ENCODE results near the gene DRG2.

The DRG2 gene

GRCh38 chr17:18045691-18046350, 41.9 kb upstream of the DRG2 start:
- DNase-seq (no peak), ATAC-seq (ENCODE audit: insufficient read depth, low read depth) (no peak)
- Histone ChIP-seq H3K4me3 (ENCODE audit: low read depth in 1 of 2, low read length in 2 of 2) (no peak overlapping the region), H3K27ac (ENCODE audit: low read length) (no peak overlapping the region), H3K9ac (ENCODE audit: low read depth, low read length) (no peak overlapping the region), H3K36me3 (ENCODE audit: insufficient read depth, low read length) (peaks cover 52% of the 10 kb centered on the region), H4K20me1 (ENCODE audit: insufficient read depth, low read length) (peaks cover 12% of the 10 kb centered on the region; the same call in 1 of the 2 replicates), H3K79me2 (ENCODE audit: insufficient read depth, low read length) (peaks cover 39% of the 10 kb centered on the region), H3K4me1 (ENCODE audit: insufficient read depth, low read length) (peaks cover 20% of the 10 kb centered on the region), H3K9me3 (ENCODE audit: insufficient read depth, low read length, severe bottlenecking) (no peaks in the 10 kb centered on the region), H2AFZ (ENCODE audit: low read depth, low read length) (no peak overlapping the region), H3K4me2 (ENCODE audit: insufficient read depth, low read length) (no peak overlapping the region), H3K27me3 (ENCODE audit: insufficient read depth, low read length, poor library complexity) (no peaks in the 10 kb centered on the region)
- no peak for TF ChIP-seq EZH2 (IDR thresholded peaks at IDR 0.05; ENCODE audit: borderline replicate concordance, low read depth, low read length, severe bottlenecking)
- TF ChIP-seq CTCF (IDR thresholded peaks at IDR 0.05; ENCODE audit: borderline replicate concordance, extremely low read depth, low read length, poor library complexity, severe bottlenecking) = no peak

GRCh38 chr17:18055597-18055996, 32.2 kb upstream of the DRG2 start:
- Histone ChIP-seq H3K27ac (ENCODE audit: low read length) (no peak overlapping the region), H3K9ac (ENCODE audit: low read depth, low read length) (no peak overlapping the region), H4K20me1 (ENCODE audit: insufficient read depth, low read length) (0 out of 2 replicates have a peak, but pooled peaks cover 2% of the 10 kb centered on the region), H3K4me3 (ENCODE audit: low read depth in 1 of 2, low read length in 2 of 2) (no peak overlapping the region), H3K27me3 (ENCODE audit: insufficient read depth, low read length, poor library complexity) (no peaks in the 10 kb centered on the region), H3K9me3 (ENCODE audit: insufficient read depth, low read length, severe bottlenecking) (no peaks in the 10 kb centered on the region), H3K4me2 (ENCODE audit: insufficient read depth, low read length) (no peak overlapping the region), H3K4me1 (ENCODE audit: insufficient read depth, low read length) (no peaks in the 10 kb centered on the region), H3K79me2 (ENCODE audit: insufficient read depth, low read length) (no peaks in the 10 kb centered on the region), H3K36me3 (ENCODE audit: insufficient read depth, low read length) (peaks cover 60% of the 10 kb centered on the region), H2AFZ (ENCODE audit: low read depth, low read length) (no peak overlapping the region)
- DNase-seq (no peak), ATAC-seq (ENCODE audit: insufficient read depth, low read depth) (no peak)
- no peak for TF ChIP-seq EZH2 (IDR thresholded peaks at IDR 0.05; ENCODE audit: borderline replicate concordance, low read depth, low read length, severe bottlenecking)

GRCh38 chr17:18056214-18056613, 31.5 kb upstream of the DRG2 start:
- no peak overlapping the region for H3K27ac ChIP-seq (ENCODE audit: low read length)
- ATAC-seq (ENCODE audit: insufficient read depth, low read depth) (no peak), DNase-seq (no peak)
- H3K4me3 ChIP-seq (ENCODE audit: low read depth in 1 of 2, low read length in 2 of 2) = no peak overlapping the region
- no peak overlapping the region for H3K4me2 ChIP-seq (ENCODE audit: insufficient read depth, low read length)
- no peaks in the 10 kb centered on the region for H3K9me3 ChIP-seq (ENCODE audit: insufficient read depth, low read length, severe bottlenecking)
- H3K4me1 ChIP-seq (ENCODE audit: insufficient read depth, low read length) = no peaks in the 10 kb centered on the region
- TF ChIP-seq CTCF (IDR thresholded peaks at IDR 0.05; ENCODE audit: borderline replicate concordance, extremely low read depth, low read length, poor library complexity, severe bottlenecking) (no peak), EZH2 (IDR thresholded peaks at IDR 0.05; ENCODE audit: borderline replicate concordance, low read depth, low read length, severe bottlenecking) (no peak)
- H3K79me2 ChIP-seq (ENCODE audit: insufficient read depth, low read length) = no peaks in the 10 kb centered on the region
- no peak overlapping the region for H2AFZ ChIP-seq (ENCODE audit: low read depth, low read length)
- peaks cover 61% of the 10 kb centered on the region for H3K36me3 ChIP-seq (ENCODE audit: insufficient read depth, low read length)
- H3K9ac ChIP-seq (ENCODE audit: low read depth, low read length) = no peak overlapping the region
- H4K20me1 ChIP-seq (ENCODE audit: insufficient read depth, low read length) = 0 out of 2 replicates have a peak, but pooled peaks cover 2% of the 10 kb centered on the region
- no peaks in the 10 kb centered on the region for H3K27me3 ChIP-seq (ENCODE audit: insufficient read depth, low read length, poor library complexity)

GRCh38 chr17:18059283-18059682, 28.5 kb upstream of the DRG2 start:
- Histone ChIP-seq H3K9me3 (ENCODE audit: insufficient read depth, low read length, severe bottlenecking) (no peaks in the 10 kb centered on the region), H3K79me2 (ENCODE audit: insufficient read depth, low read length) (no peaks in the 10 kb centered on the region), H3K27me3 (ENCODE audit: insufficient read depth, low read length, poor library complexity) (no peaks in the 10 kb centered on the region), H3K4me3 (ENCODE audit: low read depth in 1 of 2, low read length in 2 of 2) (no peak overlapping the region), H3K36me3 (ENCODE audit: insufficient read depth, low read length) (peaks cover 73% of the 10 kb centered on the region), H3K9ac (ENCODE audit: low read depth, low read length) (no peak overlapping the region), H2AFZ (ENCODE audit: low read depth, low read length) (no peak overlapping the region), H3K4me1 (ENCODE audit: insufficient read depth, low read length) (no peaks in the 10 kb centered on the region), H4K20me1 (ENCODE audit: insufficient read depth, low read length) (0 out of 2 replicates have a peak, but pooled peaks cover 2% of the 10 kb centered on the region), H3K27ac (ENCODE audit: low read length) (no peak overlapping the region), H3K4me2 (ENCODE audit: insufficient read depth, low read length) (no peak overlapping the region)
- ATAC-seq (ENCODE audit: insufficient read depth, low read depth) (no peak), DNase-seq (no peak)
- TF ChIP-seq CTCF (IDR thresholded peaks at IDR 0.05; ENCODE audit: borderline replicate concordance, extremely low read depth, low read length, poor library complexity, severe bottlenecking) (no peak), EZH2 (IDR thresholded peaks at IDR 0.05; ENCODE audit: borderline replicate concordance, low read depth, low read length, severe bottlenecking) (no peak)
